ENCODE data around the gene AAGAB. TPM values are rescaled to one million over a fixed set of nuclear protein-coding genes. Genes with fewer than 3 reads are reported as not detected.

Gene AAGAB
- total RNA-seq, 1 donor from 2014 or later, result 50.1 TPM

DNA sequence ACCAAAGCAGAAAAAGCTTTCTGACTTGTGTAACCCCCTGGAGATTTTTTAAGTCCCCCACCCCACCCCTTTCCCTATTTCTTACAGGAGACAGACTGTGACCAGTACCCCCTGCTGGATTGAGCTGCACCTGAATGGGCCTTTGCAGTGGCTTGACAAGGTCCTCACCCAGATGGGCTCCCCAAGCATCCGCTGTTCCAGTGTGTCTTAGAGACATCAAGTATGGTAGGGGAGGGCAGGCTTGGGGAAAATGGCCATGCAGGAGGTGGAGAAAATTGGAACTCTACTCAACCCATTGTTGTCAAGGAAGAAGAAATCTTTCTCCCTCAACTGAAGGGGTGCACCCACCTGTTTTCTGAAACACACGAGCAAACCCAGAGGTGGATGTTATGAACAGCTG lies 64.1 kb downstream of the AAGAB start:
- intact Hi-C loops (cut with micrococcal nuclease), result no loop called here

DNA sequence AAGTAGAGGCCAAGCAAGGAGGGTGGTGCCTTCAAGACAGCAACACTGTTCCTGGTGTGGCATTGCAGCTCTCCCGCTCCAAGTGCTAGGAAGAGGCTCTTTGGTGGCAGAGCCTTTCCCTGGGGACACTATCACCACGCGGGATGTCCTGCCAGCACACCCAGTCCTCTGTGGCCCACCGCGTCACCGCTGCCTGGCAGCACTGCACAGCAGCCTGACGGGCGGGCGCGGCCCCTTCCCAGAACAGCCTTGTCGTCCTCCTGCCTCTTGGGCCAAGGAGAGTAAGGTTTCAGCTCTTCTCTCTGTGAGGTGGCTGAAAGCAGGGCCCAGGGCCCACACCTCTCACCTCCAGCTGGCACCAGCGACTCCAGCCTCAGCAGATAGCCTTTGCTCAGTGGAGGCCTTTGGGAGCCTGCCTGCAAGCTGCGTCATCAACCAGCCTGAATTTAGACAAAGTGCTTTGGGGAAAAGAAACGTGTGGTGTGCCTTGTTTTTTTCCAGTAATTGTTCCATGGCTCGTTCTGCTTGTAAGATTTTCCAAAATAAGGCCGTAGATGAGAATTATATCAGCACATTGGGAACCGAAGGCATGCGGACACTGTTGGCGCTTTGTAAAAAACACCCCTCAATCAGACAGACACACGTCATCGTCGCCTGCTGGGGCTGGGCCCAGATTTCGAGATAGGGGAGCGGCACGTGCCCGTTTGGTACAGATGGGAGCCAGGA lies 65.0 kb downstream of the AAGAB start:
- intact Hi-C loops (cut with micrococcal nuclease), result no loop called here

DNA sequence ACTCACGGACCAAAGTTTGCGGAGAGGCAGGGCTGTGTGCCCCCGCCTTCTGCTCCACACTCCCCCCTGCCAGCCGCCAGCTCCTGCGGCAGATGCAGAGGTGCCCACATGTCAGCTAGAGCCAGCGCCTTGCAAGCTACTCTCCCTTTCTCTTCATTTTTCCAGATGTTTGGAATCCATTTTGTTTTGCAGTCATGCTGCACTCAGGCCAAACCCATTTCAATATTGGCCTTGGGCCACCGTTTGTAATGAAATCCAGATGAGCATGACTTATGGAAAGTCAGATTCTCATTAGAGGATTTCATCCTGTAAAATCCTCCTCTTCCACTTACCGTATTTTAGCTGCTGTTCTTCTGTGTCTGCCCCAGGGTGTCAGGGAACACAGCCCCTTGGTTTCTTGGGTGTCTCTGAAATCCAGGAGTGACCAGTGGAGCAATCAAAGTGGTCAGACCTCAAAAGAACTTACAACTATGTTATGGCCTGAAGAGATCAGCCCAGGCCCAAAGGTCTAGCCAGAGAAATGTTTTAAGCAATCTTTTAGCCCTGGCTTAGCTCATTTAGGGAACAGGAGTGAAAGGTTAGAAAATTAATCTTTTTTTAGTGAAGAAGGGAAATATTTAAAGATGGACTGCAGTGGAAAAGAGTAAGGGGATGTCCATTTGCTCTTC lies 65.8 kb downstream of the AAGAB start:
- intact Hi-C loops (cut with micrococcal nuclease), result no loop called here

DNA sequence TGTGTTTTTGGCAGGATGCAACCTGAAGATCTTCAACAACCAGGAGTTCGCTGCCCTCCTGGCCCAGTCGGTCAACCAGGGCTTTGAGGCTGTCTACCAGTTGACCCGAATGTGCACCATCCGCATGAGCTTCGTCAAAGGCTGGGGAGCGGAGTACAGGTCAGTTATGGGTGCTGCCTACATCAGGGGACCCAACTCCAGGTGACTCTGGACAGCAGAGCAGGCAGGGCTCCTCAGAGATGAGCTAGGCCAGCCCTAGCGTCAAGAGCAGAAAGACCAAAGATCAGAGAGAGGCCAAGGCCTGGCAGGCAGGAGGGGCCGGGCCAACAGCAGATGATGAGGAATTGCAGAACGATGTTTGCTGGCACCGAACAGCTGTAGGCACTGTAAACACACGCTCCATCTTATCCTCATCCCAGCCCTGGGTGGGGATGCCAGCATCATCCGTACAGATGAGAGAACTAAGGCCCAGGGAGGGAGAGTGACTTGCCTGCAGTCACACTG lies 67.1 kb downstream of the AAGAB start:
- intact Hi-C loops (cut with micrococcal nuclease), result no loop called here

DNA sequence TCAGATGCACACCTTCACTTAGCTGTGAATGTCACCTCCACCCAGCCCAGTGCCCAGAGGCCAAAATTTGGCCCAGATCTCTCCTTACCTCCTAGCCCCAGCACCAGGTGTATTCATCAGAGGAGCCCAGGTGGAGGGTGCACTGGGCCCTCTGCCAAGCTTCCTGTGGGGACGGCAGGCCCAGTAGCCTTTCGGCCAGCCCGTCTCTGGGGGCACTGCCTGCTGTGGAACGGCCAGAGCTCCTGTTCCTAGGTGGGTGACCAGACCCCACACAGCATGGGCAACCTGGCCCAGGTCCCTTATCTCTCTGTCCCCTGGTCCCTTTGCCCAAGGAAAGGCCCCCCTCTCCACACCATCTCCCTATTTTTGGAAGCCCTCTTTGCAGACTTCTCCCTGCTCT lies 67.8 kb downstream of the AAGAB start:
- intact Hi-C loops (cut with micrococcal nuclease), result no loop called here

DNA sequence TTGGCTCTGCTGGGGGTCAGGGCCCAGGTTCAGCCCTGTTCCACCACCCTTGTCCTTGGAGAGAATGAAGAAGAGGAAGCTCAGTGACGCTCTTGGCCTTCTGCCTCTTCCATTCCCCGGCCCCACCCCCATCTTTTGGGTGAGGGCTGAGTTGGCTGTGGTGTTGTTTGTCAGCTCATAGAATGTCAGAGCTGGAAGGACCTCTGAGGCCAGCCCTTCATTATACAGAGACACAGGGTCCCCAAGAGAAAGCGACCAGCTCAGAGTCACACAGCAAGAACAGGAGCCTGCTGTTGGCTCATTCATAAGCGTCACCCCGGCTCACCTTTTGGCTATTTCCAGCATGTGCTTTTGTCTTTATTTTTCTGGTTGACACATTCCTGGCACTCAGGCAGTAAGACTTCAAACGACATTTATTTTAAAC lies 68.2 kb downstream of the AAGAB start:
- intact Hi-C loops (cut with micrococcal nuclease), result no loop called here

DNA sequence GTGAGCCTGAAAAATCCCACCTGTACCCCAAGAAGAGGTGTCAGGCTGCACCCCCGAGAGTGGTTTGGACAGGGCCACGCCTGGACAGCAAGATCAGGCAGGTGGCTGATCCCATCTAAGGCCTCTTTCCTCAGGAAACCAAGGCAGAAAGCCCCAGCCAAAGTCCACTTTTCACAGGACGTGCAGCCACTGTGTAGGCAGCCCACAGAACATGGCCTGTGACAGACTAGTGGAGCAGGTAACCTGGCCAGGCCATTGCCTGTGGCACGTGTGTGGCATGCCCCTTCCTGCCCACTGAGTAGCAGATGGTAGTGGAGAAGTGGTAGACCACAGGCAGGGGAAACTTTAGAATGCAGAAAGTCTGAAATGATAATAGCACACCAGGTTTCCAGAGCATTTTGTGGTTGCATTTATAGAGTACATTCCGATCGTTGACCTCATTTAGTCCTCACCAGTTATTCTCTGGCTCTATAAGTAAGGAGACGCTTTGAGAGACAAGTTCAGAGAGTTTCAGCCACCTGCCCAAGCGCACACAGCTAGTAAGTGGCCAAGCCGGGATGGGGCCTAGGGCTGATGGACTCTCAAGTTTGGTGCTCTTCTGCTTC lies 68.7 kb downstream of the AAGAB start:
- intact Hi-C loops (cut with micrococcal nuclease), result no loop called here

DNA sequence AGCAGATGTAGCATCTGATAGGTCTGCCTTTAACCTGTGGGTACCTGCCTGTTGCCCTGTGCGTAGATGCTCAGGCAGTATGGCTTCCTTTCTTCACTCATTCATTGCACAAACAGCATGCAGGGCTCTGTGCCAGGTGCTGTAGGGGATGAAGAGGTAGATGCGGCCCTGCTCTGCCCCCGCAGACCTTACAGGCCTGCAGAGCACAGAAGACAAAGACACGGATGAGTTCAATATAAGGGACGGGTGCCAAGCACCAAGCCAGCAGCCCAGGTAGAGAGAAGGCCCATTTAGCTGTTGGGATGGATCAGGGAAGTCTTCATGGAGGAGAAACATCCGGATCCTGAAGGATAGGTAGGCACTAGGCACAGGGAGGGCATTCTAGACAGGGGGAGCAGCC lies 69.4 kb downstream of the AAGAB start:
- intact Hi-C loops (cut with micrococcal nuclease), result no loop called here

DNA sequence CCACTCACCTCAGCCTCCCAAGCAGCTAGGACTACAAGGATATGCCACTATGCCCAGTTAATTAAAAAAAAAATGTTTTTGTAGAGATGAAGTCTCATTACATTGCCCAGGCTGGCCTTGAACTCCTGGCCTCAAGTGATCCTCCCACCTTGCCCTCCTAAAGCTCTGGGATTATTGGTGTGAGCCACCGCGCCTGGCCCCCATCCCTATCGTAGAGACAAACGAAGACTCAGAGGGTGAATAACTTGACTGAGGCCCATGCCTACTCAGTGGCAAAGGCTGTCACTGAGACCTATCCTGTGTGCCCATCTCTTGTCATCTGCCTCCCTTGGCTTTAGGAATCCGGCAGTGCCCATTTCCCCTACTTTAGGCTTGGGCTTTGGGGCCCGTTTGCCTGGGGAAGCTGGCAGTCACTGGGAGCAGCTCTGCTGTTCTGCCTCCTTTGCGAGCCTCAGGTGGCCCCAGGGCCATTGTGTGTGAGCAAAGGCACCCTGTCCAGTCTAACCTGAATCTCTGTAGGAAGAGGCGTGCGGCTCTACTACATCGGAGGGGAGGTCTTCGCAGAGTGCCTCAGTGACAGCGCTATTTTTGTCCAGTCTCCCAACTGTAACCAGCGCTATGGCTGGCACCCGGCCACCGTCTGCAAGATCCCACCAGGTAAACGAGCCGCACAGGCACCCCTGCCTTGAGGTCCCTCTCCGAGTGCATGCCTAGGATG lies 70.1 kb downstream of the AAGAB start:
- intact Hi-C loops (cut with micrococcal nuclease), result no loop called here

DNA sequence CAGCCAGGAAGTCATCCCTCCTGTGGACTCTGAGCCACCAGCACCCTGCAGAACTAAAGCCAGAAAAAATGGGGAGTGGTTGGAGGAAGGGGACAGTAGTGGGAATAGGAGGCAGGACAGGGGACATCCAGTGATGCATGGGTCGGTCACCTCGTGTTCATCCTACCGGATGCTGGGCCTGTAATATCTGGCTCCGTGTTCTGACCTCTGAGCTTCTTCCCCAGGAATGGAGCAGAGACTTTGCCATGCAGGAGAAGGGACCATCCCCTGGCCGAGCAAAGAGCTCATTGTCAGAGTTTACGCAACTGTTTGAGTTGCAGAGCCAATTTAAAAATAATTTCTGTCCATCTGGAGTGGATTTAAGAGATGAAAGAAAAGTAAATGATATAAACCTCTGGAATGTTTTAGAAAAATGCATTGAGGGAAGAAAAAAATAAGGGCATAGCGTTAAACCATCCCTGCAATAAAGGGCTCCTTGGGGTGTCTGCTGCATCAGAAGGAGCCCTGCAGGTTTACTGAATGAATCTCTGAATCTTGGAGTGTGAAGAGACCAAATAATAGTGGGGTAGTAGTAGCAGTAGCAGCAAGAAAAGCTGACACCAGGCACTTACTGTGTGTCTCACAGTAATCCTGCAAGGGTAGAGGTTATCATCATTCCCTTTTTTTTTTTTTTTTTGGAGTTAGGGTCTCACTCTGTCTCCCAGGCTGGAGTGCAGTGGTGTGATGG lies 70.9 kb downstream of the AAGAB start:
- intact Hi-C loops (cut with micrococcal nuclease), result no loop called here

DNA sequence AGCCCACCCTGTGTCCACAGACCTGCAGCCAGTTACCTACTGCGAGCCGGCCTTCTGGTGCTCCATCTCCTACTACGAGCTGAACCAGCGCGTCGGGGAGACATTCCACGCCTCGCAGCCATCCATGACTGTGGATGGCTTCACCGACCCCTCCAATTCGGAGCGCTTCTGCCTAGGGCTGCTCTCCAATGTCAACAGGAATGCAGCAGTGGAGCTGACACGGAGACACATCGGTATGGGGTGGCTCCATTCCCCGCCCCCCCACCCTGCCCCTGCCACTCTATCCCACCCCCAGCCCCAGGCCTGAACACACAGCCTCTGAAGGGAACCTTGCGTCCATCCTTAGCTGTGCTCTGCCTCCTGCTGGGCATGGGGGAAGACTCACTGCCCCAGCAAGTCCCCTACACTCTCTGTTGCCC lies 73.2 kb downstream of the AAGAB start:
- intact Hi-C loops (cut with micrococcal nuclease), result no loop called here

DNA sequence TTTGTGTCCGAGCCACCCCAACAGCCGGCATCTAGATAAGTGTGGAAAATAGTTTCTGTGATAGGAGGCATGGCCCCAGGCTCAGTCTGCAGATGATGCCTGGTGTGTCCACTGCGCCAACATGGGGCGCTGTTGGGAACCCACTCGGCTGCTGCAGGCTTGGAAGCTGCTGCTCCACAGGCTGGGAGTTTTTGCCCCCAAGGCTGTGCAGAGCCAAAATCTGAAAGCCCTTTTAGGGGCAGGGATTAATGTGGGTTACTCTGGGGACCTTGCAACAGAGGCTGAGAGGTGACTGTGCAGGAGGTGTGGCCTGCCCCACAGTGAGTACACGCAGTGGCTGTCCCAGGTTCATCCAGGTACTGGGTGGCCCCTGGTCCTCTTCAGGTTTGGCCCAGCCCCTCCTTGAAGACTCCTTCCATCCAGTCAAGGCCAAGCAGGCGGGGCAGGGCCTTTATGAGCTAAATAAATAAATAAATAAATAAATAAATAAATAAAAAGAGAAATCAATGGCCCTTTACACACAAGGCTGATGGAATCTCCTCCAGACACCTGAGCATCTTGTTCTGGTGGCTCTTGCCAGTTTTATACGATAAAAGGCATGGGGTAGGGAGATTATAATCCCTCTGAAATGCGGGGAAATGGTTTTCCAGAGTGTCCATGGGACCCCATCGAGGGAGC lies 73.8 kb downstream of the AAGAB start:
- intact Hi-C loops (cut with micrococcal nuclease), result no loop called here

DNA sequence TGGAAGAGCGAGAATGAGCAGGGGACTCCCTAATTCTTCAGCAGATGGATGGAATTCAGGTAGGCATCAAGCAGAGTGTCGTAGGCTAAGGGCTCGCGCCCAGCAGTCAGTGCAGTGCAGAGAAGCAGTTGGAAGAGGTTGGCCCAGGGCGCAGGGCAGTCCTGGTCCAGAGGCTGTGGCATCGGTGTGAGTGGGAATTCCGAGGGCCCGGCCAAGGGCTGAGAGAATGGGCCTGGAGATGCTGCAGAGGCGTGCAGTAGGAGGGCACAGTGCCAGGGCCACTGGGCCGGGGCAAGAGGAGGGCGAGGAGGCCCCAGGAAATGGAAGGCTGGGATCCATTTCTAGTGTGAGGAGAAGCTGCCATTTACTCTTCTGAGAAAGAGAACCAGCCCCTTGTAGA lies 74.4 kb downstream of the AAGAB start:
- intact Hi-C loops (cut with micrococcal nuclease), result no loop called here

DNA sequence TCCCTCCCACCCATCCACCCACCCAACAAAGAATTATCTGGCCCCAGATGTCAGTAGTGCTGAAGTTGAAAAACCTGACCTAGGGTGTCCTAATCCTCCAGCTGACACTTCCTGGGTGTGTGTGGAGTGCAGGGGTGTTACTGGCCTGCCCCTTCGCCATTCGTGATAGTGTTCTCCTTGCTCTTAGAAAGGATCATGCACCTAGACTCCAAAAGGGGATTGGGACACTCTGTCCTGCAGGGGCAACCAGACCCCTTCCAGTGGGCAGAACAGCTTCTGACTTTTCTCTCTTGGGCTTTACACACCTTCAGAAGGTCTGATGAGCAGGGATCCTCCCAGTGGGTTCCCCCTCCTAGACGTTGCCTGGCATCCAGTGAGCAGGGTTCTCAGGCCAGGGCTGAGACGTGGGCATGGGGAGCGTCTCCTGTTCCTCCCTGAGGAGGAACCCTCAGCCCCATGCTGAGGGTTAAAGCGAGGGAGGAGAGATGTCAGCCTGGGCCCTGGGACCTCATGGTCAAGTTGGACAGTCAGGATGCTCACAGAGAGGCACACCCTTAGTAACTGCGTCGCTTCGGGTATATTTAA lies 75.0 kb downstream of the AAGAB start:
- intact Hi-C loops (cut with micrococcal nuclease), result loop anchor here (10.0 kb wide), 1 partner anchor 235 kb away; no protein-coding TSS in a partner anchor

DNA sequence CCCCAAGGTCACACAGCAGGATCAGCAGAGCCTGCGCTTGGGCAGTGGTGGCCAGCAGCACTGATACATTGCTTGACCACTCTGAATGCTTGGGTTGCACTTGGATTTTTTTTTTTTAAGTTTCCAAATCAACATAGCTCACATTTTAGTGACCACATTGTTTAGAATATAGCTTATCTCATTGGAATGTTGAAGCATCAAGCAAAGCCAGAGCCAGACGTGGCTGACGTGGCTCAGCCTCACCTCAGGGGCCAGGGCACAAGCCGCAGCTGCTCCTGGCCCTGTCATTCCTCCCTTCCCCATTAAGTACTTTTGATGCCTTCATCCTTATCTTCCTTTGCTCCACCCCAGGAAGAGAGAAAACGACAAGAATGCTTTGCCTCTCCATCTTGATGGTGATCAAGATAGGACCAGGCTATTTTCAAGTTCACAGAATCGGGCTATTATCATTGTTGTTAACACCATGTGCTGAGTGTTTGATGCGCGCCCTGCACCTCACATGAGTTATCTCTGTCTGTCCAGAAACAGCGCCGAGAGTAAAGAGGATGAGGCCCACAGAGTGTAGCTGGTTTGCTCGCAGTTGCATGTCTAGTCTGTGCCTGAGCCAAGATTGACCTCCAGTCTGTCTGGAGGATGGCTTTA lies 75.8 kb downstream of the AAGAB start:
- intact Hi-C loops (cut with micrococcal nuclease), result loop anchor here (10.0 kb wide), 1 partner anchor 234 kb away; no protein-coding TSS in a partner anchor

DNA sequence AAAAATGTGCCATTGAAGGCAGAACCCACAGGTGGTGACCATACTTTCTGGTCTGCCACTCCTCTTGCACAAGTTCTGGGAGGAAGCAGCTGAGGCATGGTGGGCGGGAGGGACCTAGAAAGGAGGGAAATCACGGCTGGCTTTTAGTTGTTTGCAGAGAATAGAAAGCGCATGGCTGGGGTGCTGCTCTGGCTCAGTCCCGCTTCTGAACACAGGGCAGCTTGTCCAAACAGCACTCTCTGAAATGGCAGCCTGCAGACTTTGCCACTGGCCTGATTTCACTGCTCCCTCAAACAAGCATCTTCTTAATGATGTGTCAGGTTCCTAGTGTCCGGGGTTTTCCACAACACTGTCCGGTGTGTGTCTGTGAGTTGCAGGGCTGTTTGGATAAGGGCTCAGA lies 76.7 kb downstream of the AAGAB start:
- intact Hi-C loops (cut with micrococcal nuclease), result loop anchor here (10.0 kb wide), 1 partner anchor 233 kb away; no protein-coding TSS in a partner anchor

DNA sequence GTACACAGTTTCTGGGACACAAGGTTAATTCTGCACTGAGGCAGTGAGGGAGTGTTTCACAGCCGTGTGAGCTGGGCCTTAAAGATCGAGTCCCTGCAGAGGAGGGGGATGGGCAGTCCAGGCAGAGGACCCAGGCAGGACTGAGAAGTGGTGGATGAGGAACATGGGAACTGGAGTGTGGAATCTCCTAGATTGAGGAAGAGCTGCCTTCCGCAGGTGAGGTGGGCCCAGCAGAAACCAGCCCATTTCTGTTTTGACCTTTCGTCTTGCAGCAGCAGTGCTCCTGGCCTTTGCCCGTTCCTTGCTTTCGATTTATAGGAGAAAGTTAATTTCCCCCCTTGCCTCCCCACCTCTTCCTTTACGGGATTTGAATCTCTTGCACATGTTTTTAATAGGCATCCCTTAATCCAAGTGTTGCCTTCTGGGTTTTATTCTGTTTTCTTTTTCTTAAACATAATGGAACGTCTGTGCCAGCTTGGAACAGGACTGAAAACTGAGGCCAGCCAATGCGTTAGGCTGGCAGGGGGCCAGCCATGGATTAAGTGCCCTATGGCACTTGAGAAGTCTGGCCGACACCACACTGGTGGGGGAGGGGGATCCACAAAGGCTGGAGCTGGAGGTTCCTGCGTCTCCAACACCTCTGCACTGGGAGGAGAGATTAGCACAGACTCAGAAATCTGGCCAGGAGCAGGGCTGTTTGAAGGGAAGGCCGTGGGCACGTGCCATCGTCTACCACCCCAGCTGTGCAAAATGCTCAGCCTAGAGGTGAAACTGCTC lies 78.1 kb downstream of the AAGAB start:
- intact Hi-C loops (cut with micrococcal nuclease), result loop anchor here (10.0 kb wide), 1 partner anchor 232 kb away; no protein-coding TSS in a partner anchor

DNA sequence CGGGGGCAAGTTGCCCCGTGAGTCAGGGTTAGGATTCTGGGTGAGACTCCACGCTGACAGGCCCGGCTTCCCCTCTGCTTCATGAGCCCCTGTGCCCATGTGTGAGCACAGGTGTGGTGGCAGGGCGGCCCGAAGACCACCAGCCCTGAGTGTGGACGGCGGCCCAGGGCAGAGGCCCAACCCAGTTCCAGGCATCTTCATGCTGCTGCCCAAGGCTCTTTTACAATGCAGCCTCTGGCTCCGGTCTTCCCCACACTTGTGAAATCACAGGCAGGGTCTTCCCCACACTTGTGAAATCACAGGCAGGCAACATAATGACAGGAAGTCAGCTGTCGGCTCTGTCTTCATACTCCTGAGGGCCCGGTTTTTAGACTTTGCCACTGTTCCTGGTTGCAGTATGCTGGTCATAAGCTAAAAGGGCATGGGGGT lies 78.8 kb downstream of the AAGAB start:
- intact Hi-C loops (cut with micrococcal nuclease), result loop anchor here (10.0 kb wide), 1 partner anchor 231 kb away; no protein-coding TSS in a partner anchor
